GM18505 (cell line): ENCODE data around the gene SEC24D.
A peak's percentile ranks its signal among the peaks of the same experiment; 100 is the strongest.

ENCODE experiments used
- ATAC-seq: cut with Tn5 transposase; IDR thresholded peaks from one replicate; pipeline ENCODE4 v1.9.1; 2021; ENCODE audit not compliant: unreplicated experiment
- POLR2A ChIP-seq: IDR thresholded peaks from 4 replicates; pipeline ENCODE4 v1.6.1; 2011; ENCODE audit warnings: borderline replicate concordance; ENCODE audit not compliant: insufficient read depth, insufficient read length; ENCODE audit errors: extremely low read depth

SEC24D gene

GRCh38 chr4:118833192-118833820, 2.6 kb downstream of the SEC24D start:
- no peak for ATAC-seq
- no peak for TF ChIP-seq POLR2A

- no peak for ATAC-seq
- TF ChIP-seq POLR2A = no peak
These were observed 6.8 kb downstream of the SEC24D start for GRCh38 chr4:118829107-118829506.

DNA sequence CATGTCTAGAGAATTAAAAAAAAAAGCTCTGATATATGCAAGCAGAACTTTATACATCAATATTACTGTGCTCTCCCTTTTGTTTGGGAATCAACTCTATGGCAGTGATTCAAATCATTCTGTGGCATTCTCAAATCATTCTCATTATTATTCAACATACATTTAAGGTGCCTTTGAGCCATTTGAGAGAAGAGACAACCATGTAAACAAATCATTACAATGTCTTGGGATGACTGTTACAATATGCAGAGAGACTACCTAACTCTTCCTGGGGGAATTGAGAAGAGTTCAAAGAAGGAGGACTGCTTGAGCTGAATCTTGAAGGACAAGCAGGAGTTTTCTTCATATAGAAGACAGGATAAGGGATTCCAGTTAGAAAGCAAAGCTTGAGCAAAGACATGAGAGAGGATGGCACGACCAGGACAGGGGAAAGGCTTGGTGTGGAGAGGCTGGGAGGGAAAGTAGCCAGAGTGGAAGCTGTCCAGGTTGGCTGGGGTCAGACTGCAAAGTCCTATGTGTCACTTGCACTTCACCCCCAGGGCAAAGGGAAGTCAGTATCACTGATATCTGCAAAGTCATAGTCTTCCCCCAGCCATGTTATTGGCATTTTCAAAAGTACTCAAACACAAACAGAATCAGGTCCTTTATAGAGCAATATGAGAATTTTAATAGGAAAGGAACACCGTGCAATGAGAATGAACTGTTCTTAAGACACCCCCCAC, 9.0 kb downstream of the SEC24D start:
- ATAC-seq = peak; percentile 45
- TF ChIP-seq POLR2A = no peak

- ATAC-seq = peak; percentile 61
- no peak for TF ChIP-seq POLR2A
These were observed 10.1 kb downstream of the SEC24D start for GRCh38 chr4:118825799-118826198.

- no peak for TF ChIP-seq POLR2A
- ATAC-seq = no peak
These were observed 11.8 kb downstream of the SEC24D start for GRCh38 chr4:118824141-118824540.

GRCh38 chr4:118823471-118823870, 12.5 kb downstream of the SEC24D start:
- ATAC-seq = no peak
- TF ChIP-seq POLR2A = no peak

- TF ChIP-seq POLR2A = no peak
- ATAC-seq = no peak
These were observed 14.2 kb downstream of the SEC24D start for GRCh38 chr4:118821590-118822293.

- no peak for ATAC-seq
- no peak for TF ChIP-seq POLR2A
These were observed 18.6 kb downstream of the SEC24D start for GRCh38 chr4:118817178-118817930.

GRCh38 chr4:118816538-118817177, 19.3 kb downstream of the SEC24D start:
- TF ChIP-seq POLR2A = no peak
- ATAC-seq = no peak

DNA sequence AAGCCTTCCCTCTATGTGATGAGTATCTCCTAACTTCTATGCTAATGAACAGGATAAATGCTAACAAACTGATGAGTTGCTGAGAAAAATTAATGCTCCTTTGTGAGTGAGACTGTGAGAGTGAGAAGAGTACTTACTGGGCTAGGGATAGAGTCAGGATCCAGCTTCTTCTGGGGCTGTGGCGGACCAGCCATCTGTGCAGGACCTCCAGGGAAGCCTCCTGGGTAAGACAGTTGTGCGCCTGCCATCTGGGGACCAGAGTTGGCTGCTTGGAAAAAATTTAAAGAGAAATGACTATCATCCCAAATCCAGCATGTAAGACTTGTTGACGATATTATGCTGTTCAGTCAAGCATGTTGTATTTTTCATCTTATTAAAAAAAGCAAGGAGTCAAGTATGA, 21.0 kb downstream of the SEC24D start:
- TF ChIP-seq POLR2A = no peak
- no peak for ATAC-seq

GRCh38 chr4:118814058-118814457, 21.9 kb downstream of the SEC24D start:
- no peak for TF ChIP-seq POLR2A

GRCh38 chr4:118813561-118813960, 22.4 kb downstream of the SEC24D start:
- TF ChIP-seq POLR2A = no peak
- no peak for ATAC-seq

More at GRCh38 chr4:118814058-118814457, 21.9 kb downstream of the SEC24D start:
- no peak for ATAC-seq

DNA sequence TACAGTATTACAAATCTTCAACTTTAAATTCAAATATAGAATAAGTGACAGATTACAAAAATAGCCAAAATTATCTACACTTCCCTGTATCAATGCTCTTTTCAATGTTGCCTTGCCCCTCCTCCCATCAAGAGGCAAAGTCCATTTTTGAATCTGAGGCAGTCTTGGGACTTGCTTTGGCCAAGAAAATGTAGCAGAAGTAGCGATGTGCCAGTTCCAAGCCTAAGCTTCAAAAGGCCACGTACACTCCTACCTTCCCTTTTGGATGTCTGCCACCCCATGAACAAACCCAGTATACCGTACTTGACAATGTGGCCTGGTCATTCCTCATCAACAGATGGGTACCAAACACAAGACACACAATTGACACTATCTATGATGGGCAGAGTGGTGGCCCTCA, 24.1 kb downstream of the SEC24D start:
- ATAC-seq = no peak
- TF ChIP-seq POLR2A = no peak
